ENCODE results near the gene MPZL2. TPM values are rescaled to one million over a fixed set of nuclear protein-coding genes. Genes with fewer than 3 reads are reported as not detected.

Gene MPZL2
- total and polyA plus RNA-seq, 2 experiments from 2014 or later = 2.6 to 4.2 TPM

DNA sequence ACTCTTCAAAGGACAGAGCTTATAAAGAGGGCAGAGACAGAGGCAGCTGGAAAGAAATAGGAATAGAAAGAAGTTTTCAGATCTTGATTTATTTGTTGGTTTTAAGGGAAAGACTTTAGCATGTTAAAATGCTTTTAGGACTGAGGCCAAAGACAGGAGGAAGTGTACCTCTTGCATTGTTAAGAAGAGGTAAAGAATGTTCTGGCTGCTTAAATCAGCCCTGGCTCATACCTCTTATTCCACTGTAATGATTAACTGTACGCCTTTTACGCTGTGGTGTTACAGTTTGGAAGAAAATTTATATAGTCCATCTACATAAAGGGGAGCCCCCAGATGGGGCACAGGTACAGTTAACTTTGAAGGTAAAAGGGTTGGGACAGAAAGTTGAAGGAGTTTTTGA, 10.1 kb upstream of the MPZL2 start:
- Histone ChIP-seq H4K20me1 (replicated peaks; ENCODE audit: insufficient read depth) (no peaks in the 10 kb centered on the region), H3K4me2 (no peak overlapping the region), H3K9me2 (ENCODE audit: insufficient read depth) (no peaks in the 10 kb centered on the region; the same call in 1 of the 2 replicates), H3F3A (replicated peaks; ENCODE audit: low read depth) (no peaks in the 10 kb centered on the region), H3K36me3 (ENCODE audit: insufficient read depth) (no peaks in the 10 kb centered on the region), H3K79me2 (replicated peaks; ENCODE audit: insufficient read depth) (no peaks in the 10 kb centered on the region), H3K27ac (ENCODE audit: low read depth) (no peak overlapping the region), H3K4me1 (ENCODE audit: insufficient read depth) (no peaks in the 10 kb centered on the region), H3K4me3 (no peak overlapping the region), H2AFZ (no peak overlapping the region), H3K27me3 (ENCODE audit: insufficient read depth) (peaks cover 4% of the 10 kb centered on the region; the same call in 1 of the 2 replicates)
- TF ChIP-seq EZH2 (IDR thresholded peaks at IDR 0.05; ENCODE audit: low read depth, unreplicated experiment) (no peak), STAT1 (IDR thresholded peaks at IDR 0.05; ENCODE audit: unreplicated experiment) (no peak), CREB1 (CRISPR knock-in tag; IDR thresholded peaks at IDR 0.05; ENCODE audit: low read depth) (no peak), JUNB (IDR thresholded peaks at IDR 0.05; ENCODE audit: unreplicated experiment) (no peak), POLR2AphosphoS5 (IDR thresholded peaks at IDR 0.05; ENCODE audit: low read depth) (no peak), ZNF331 (CRISPR knock-in tag; IDR thresholded peaks at IDR 0.05; ENCODE audit: low read depth) (no peak)
- TF ChIP-seq, protein P1, sequence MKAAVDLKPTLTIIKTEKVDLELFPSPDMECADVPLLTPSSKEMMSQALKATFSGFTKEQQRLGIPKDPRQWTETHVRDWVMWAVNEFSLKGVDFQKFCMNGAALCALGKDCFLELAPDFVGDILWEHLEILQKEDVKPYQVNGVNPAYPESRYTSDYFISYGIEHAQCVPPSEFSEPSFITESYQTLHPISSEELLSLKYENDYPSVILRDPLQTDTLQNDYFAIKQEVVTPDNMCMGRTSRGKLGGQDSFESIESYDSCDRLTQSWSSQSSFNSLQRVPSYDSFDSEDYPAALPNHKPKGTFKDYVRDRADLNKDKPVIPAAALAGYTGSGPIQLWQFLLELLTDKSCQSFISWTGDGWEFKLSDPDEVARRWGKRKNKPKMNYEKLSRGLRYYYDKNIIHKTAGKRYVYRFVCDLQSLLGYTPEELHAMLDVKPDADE (IDR thresholded peaks at IDR 0.05) = no peak
- TF ChIP-seq, protein P2, sequence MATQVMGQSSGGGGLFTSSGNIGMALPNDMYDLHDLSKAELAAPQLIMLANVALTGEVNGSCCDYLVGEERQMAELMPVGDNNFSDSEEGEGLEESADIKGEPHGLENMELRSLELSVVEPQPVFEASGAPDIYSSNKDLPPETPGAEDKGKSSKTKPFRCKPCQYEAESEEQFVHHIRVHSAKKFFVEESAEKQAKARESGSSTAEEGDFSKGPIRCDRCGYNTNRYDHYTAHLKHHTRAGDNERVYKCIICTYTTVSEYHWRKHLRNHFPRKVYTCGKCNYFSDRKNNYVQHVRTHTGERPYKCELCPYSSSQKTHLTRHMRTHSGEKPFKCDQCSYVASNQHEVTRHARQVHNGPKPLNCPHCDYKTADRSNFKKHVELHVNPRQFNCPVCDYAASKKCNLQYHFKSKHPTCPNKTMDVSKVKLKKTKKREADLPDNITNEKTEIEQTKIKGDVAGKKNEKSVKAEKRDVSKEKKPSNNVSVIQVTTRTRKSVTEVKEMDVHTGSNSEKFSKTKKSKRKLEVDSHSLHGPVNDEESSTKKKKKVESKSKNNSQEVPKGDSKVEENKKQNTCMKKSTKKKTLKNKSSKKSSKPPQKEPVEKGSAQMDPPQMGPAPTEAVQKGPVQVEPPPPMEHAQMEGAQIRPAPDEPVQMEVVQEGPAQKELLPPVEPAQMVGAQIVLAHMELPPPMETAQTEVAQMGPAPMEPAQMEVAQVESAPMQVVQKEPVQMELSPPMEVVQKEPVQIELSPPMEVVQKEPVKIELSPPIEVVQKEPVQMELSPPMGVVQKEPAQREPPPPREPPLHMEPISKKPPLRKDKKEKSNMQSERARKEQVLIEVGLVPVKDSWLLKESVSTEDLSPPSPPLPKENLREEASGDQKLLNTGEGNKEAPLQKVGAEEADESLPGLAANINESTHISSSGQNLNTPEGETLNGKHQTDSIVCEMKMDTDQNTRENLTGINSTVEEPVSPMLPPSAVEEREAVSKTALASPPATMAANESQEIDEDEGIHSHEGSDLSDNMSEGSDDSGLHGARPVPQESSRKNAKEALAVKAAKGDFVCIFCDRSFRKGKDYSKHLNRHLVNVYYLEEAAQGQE (IDR thresholded peaks at IDR 0.05; ENCODE audit: unreplicated experiment) = no peak
- TF ChIP-seq, protein P3, sequence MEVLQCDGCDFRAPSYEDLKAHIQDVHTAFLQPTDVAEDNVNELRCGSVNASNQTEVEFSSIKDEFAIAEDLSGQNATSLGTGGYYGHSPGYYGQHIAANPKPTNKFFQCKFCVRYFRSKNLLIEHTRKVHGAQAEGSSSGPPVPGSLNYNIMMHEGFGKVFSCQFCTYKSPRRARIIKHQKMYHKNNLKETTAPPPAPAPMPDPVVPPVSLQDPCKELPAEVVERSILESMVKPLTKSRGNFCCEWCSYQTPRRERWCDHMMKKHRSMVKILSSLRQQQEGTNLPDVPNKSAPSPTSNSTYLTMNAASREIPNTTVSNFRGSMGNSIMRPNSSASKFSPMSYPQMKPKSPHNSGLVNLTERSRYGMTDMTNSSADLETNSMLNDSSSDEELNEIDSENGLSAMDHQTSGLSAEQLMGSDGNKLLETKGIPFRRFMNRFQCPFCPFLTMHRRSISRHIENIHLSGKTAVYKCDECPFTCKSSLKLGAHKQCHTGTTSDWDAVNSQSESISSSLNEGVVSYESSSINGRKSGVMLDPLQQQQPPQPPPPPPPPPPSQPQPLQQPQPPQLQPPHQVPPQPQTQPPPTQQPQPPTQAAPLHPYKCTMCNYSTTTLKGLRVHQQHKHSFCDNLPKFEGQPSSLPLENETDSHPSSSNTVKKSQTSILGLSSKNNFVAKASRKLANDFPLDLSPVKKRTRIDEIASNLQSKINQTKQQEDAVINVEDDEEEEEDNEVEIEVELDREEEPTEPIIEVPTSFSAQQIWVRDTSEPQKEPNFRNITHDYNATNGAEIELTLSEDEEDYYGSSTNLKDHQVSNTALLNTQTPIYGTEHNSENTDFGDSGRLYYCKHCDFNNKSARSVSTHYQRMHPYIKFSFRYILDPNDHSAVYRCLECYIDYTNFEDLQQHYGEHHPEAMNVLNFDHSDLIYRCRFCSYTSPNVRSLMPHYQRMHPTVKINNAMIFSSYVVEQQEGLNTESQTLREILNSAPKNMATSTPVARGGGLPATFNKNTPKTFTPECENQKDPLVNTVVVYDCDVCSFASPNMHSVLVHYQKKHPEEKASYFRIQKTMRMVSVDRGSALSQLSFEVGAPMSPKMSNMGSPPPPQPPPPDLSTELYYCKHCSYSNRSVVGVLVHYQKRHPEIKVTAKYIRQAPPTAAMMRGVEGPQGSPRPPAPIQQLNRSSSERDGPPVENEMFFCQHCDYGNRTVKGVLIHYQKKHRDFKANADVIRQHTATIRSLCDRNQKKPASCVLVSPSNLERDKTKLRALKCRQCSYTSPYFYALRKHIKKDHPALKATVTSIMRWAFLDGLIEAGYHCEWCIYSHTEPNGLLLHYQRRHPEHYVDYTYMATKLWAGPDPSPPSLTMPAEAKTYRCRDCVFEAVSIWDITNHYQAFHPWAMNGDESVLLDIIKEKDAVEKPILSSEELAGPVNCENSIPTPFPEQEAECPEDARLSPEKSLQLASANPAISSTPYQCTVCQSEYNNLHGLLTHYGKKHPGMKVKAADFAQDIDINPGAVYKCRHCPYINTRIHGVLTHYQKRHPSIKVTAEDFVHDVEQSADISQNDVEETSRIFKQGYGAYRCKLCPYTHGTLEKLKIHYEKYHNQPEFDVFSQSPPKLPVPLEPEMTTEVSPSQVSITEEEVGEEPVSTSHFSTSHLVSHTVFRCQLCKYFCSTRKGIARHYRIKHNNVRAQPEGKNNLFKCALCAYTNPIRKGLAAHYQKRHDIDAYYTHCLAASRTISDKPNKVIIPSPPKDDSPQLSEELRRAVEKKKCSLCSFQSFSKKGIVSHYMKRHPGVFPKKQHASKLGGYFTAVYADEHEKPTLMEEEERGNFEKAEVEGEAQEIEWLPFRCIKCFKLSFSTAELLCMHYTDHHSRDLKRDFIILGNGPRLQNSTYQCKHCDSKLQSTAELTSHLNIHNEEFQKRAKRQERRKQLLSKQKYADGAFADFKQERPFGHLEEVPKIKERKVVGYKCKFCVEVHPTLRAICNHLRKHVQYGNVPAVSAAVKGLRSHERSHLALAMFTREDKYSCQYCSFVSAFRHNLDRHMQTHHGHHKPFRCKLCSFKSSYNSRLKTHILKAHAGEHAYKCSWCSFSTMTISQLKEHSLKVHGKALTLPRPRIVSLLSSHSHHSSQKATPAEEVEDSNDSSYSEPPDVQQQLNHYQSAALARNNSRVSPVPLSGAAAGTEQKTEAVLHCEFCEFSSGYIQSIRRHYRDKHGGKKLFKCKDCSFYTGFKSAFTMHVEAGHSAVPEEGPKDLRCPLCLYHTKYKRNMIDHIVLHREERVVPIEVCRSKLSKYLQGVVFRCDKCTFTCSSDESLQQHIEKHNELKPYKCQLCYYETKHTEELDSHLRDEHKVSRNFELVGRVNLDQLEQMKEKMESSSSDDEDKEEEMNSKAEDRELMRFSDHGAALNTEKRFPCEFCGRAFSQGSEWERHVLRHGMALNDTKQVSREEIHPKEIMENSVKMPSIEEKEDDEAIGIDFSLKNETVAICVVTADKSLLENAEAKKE (CRISPR knock-in tag; IDR thresholded peaks at IDR 0.05) = no peak
- TF ChIP-seq, protein P4, sequence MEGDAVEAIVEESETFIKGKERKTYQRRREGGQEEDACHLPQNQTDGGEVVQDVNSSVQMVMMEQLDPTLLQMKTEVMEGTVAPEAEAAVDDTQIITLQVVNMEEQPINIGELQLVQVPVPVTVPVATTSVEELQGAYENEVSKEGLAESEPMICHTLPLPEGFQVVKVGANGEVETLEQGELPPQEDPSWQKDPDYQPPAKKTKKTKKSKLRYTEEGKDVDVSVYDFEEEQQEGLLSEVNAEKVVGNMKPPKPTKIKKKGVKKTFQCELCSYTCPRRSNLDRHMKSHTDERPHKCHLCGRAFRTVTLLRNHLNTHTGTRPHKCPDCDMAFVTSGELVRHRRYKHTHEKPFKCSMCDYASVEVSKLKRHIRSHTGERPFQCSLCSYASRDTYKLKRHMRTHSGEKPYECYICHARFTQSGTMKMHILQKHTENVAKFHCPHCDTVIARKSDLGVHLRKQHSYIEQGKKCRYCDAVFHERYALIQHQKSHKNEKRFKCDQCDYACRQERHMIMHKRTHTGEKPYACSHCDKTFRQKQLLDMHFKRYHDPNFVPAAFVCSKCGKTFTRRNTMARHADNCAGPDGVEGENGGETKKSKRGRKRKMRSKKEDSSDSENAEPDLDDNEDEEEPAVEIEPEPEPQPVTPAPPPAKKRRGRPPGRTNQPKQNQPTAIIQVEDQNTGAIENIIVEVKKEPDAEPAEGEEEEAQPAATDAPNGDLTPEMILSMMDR (conservative IDR thresholded peaks at IDR 0.05; ENCODE audit: low read depth in 2 of 2) = no peak
- H3K27me3 Mint-ChIP-seq (ENCODE audit: insufficient read depth, low read depth, poor library complexity) = peaks cover 3% of the 10 kb centered on the region
- DNase-seq (ENCODE audit: low spot score) (no peak), ATAC-seq (no peak)
- H3K4me3 Mint-ChIP-seq = no peak overlapping the region
- no peaks in the 10 kb centered on the region for H3K4me1 Mint-ChIP-seq
- no peaks in the 10 kb centered on the region for H3K9me3 Mint-ChIP-seq
- no peaks in the 10 kb centered on the region for H3K36me3 Mint-ChIP-seq (ENCODE audit: low read depth)
- H3K27ac Mint-ChIP-seq = no peak overlapping the region
